GM12878 (cell line): ENCODE data around the gene MRPS12.

ENCODE experiments used
- ATF7 ChIP-seq: fragments of 450-650 bp; IDR thresholded peaks from 2 replicates; pipeline ENCODE4 v1.6.1; 2016; ENCODE audit warnings: low read depth, mild to moderate bottlenecking
- CHD1 ChIP-seq: IDR thresholded peaks from 2 replicates; pipeline ENCODE4 v1.6.1; 2012; ENCODE audit warnings: low read depth, low read length, improper control_type of control experiment
- NFXL1 ChIP-seq: fragments of 450-650 bp; IDR thresholded peaks from 2 replicates; pipeline ENCODE4 v1.6.1; 2017; ENCODE audit warnings: antibody characterized with exemption, mild to moderate bottlenecking, borderline replicate concordance
- PAX8 ChIP-seq: fragments of 450-650 bp; IDR thresholded peaks from 2 replicates; pipeline ENCODE4 v1.6.1; 2017; ENCODE audit warnings: mild to moderate bottlenecking, moderate library complexity
- POLR2A ChIP-seq: IDR thresholded peaks from 2 replicates; pipeline ENCODE4 v1.6.1; 2011; ENCODE audit warnings: low read depth, mild to moderate bottlenecking, low read length
- POLR2AphosphoS5 ChIP-seq: IDR thresholded peaks from 2 replicates; pipeline ENCODE4 v1.6.1; 2011; ENCODE audit warnings: mild to moderate bottlenecking, low read length, inconsistent platforms
- REST ChIP-seq: IDR thresholded peaks from 2 replicates; pipeline ENCODE4 v1.6.1; 2012; ENCODE audit warnings: mild to moderate bottlenecking, low read depth, low read length
- SMAD1 ChIP-seq: fragments of 450-650 bp; IDR thresholded peaks from 2 replicates; pipeline ENCODE4 v1.6.1; 2018; ENCODE audit warnings: mild to moderate bottlenecking, low read depth; ENCODE audit not compliant: partially characterized antibody
- USF2 ChIP-seq: IDR thresholded peaks from 2 replicates; pipeline ENCODE4 v1.6.1; 2011; ENCODE audit warnings: low read depth, low read length, improper control_type of control experiment, borderline replicate concordance
- ZBTB33 ChIP-seq: fragments of 450-650 bp; IDR thresholded peaks from 2 replicates; pipeline ENCODE4 v1.6.1; 2017; ENCODE audit warnings: mild to moderate bottlenecking

GRCh38 chr19:38900743-38901190, 30.0 kb upstream of the MRPS12 start:
- TF ChIP-seq PAX8 (no peak), POLR2AphosphoS5 (no peak), NFXL1 (no peak), POLR2A (no peak), REST (no peak), ZBTB33 (no peak), ATF7 (no peak), SMAD1 (no peak), CHD1 (no peak), USF2 (no peak)
